GM20431 (cell line): Measurements from ENCODE around the gene ALKBH6.

Experiments used
- in situ Hi-C: fragments of 300-500 bp; cut with MseI, MboI; formaldehyde crosslinking; loops from one replicate; pipeline ENCODE4 v1.15.0; 2020; ENCODE audit warnings: low sequenced_read_pairs; ENCODE audit not compliant: unreplicated experiment

Gene ALKBH6

DNA sequence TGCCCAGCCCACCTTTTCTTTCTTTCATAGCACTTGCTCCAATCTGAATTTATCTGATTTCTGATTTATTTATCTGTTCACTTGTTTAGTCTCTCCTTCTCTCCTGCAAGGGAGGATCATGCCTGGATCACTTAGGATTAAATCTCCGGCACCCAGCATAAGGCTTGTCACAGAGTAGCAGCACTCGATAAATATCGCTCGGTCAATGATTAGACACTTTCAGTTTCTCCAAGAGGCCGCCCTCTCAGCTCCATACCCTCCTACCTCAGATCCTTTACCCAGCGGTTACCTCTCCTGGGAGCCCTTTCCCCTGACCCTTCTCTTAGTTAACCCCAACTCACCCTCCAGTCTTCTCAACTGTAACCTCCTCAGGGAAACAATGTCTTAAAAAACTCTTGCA is 17.3 kb upstream of the ALKBH6 start:
- in situ Hi-C loops = no loop called here

DNA sequence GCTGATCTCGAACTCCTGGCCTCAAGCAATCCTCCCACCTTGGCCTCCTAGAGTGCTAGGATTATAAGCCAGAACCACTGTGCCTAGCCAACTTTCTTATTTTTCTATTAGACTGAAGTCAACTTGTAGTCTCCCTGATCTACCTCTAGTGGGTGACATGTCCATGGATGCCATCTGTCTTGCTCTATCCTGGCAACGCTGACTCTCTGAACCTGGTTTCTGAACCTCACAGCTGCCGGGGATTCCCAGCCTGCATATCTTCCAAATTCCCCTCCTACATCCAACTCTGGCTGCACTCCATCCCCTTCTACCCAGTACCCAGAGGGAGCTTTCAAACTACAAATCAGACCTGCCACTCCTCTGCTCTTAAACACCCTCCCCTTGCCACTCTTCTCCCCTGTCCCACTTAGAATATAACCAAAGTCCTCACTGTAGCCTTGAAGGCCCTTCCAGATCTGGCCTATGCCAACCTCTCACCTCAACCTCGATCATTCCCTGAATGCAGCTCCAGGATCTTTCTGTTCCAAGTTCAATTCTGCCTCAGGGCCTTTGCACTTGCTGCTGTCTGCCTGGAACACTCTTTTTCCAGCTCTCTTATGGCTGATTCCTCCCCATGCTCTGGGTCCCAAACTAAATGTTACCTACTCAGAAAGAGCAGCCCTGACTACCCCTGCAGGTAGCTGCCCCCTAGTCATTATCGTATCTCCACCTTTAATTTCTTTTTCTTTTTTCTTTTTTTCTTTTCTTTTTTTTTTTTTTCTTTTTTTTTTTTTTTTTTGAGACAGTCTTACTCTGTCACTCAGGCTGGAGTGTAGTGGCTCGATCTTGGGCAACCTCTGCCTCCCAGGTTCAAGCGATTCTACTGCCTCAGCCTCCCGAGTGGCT is 16.5 kb upstream of the ALKBH6 start:
- in situ Hi-C loops = no loop called here

DNA sequence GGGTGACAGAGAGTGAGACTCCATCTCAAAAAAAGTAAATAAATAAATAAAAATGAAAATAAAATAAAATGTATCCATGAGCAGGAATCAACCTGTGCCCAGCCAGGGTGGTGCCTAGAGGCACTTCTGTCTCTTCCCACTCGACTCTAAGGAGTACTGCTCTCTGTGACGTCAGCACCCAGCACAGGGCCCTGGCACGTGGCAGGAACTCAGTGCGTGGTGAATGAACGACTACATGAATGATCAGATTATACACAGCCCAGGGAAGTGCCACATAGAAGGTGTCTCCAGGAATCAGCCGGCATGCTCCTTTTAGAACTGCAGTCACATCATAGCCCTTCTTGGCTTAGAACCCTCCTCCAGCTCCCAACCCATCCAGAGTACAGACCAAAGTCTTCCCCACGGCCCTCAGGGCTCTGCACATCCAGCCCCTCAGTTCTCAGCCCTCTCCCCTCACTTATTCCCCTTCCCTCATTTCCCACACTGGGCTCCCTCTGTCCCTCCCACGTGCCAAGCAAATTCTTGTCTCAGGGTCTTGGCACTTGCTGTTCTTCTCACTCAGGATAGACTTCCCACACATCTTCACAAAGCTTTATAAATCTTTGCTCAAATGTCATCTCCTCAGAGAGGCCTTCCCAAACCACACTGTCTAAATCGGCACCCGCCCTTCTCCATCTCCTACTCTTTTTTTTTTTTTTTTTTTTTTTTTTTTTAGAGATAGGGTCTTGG is 14.5 kb upstream of the ALKBH6 start:
- in situ Hi-C loops = no loop called here

DNA sequence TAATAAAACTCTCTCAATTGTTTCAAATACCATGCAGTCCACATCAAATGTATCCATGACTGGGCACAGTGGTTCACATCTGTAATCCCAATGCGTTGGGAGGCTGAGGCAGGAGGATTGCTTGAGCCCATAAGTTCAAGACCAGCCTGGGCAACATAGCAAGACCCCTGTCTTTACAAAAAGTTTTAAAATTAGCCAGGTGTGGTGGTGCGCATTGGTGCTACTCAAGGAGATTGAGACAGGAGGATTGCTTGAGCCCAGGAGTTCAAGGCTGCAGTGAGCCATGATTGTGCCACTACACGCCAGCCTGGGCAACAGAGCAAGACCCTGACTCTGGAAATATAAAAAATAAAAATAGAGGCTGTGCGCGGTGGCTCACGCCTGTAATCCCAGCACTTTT is 13.7 kb upstream of the ALKBH6 start:
- in situ Hi-C loops = no loop called here

DNA sequence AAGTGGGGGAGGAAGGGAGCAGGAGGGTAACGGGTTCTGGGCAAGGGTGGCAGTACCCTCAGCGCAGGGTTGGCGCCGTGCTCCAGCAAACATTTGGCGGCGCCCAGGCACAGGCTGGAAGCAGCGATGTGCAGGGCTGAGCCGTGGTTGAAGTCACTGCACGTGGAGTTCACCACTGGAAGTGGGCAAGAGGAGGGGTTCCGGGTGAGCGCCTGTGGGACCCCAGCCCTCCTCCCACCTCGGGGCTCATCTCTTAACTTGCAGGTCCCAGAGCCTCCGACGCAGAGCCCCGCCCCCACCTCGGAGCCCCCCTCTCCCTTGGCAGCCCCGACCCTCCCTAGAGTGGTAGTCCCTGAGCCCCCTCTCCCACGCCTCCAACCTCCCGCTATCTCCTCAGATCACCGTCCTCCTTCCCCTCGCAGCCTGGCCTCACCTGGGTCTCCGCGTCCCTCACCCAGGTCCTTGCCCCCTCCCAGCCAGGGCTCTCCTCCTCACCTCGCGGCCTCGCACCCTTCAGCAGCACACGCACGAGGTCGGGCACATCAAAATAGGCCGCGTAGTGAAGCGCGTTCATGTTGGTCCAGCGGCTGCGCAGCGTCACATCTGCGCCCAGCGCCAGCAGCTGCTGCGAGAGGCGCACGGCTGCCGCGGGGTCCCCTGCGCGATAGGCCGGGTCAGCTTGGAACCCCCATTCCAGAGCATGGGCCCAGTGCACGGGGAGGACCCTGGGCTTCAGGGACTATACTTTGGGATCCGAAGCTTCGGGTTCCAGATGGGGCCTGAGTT is 12.3 kb upstream of the ALKBH6 start:
- in situ Hi-C loops = no loop called here

DNA sequence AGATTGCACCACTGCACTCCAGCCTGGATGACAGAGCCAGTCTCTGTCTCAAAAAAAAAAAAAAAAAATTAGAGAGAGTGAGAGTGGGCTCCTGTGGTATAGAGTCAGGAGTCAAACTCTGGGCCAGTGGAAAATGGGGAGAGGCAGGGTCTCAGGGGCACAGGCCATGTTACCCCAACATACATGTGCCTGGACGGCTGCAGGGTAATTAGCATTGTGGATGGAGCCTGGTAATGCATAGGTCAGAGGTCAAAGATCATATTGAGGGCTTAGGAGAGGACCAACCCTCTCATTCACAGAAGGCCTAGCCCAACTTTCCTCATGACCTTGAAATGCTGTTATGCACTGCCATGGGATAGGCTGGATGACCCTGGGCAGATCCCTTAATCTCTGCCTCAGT is 11.5 kb upstream of the ALKBH6 start:
- in situ Hi-C loops = no loop called here

DNA sequence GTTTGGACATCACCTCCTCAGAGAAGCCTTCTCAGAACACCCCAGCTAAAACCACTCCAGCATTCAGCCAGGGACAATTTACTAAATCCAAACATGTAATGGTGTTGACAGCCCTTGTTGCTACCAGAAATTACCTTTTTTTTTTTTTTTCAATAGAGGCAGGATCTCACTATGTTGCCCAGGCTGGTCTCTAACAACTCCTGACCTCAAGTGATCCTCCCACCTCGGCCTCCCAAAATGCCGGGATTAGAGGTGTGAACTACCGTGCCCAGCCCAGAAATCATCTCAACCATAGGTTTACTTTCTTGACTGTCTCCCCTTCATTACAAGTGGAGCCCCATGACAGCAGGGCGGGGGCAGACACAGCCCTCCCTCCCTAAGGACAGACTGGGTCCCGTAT is 9.4 kb upstream of the ALKBH6 start:
- in situ Hi-C loops = no loop called here

DNA sequence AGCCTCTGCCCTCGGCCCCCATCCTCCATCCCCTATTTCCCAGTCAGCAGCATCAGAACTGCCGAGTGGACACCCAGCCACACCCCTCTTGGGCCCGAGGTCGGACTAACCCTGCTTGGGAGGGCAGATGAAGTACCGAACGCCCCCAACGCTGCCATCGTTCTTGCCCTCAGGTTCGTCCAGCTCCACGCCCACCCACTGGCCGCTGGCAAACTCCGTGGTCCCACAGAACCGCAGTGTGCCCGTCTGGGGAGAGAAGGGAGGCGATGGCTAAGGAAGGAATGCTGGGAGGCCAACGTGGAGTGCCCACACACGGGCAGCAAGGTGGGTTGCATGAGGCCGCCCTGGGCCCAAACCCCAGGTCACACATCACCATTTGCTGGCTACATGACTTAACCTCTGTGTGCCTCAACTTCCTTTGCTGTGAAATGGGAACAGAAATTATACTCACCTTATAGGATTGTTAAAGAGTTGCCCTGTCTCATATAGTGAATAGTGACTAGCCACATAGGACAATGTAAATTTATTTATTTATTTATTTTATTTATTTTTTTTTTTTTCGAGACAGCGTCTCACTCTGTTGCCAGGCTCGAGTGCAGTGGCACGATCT is 5.2 kb upstream of the ALKBH6 start:
- in situ Hi-C loops = no loop called here

DNA sequence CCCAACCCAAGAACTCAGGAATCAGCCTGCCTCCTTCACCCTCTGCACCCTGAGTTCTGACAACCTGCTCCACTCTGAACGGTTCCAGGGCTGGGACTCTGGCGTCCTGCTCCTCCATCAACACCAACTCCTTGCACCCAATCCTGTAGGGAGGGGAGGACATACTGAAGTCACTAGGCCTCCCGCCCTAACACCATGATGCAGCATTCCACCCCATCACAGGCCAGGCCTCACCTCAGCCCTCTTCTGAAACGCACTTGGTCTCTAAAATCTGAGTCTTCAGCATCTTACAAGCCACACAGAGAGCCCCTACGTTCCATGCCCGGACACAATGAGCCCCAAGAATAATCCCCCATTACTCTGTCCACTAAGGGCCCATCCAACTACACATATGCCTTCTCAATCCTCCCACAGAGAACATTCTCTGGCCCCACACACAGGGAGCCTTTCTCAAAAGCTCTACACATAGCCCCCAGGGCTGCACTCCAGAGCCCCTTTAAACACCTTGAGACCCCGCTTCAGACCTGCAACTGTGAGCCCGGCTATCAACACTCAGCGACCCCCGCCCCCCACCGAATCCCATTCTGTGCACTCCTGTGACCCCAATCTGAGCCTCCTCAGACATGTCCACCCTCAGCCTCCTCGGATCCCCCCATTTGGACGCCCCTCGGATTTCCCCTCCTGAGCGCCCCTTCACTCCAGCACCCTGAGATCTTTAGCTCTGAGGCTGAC is 567 bp downstream of the ALKBH6 start:
- in situ Hi-C loops = no loop called here

DNA sequence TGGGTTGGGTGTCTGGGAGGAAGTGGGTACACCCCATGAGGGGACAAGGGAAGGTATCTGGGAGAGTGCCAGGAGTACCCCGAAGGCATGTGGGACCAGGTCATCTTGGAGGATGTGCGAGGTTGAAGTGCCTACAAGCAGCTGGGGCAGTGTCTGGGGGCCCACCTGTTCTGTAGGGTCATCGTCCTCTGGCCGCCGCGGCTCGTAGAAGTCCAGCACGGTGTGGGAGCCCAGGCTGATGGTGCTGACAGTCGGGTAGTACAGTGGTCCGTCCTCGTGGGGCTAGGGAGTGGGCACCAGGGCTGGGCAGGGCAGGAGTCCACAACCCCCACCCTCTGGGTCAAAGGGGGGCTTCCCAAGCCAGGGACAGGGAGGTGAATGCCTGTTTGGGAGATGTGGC is 3.6 kb downstream of the ALKBH6 start:
- in situ Hi-C loops = no loop called here

DNA sequence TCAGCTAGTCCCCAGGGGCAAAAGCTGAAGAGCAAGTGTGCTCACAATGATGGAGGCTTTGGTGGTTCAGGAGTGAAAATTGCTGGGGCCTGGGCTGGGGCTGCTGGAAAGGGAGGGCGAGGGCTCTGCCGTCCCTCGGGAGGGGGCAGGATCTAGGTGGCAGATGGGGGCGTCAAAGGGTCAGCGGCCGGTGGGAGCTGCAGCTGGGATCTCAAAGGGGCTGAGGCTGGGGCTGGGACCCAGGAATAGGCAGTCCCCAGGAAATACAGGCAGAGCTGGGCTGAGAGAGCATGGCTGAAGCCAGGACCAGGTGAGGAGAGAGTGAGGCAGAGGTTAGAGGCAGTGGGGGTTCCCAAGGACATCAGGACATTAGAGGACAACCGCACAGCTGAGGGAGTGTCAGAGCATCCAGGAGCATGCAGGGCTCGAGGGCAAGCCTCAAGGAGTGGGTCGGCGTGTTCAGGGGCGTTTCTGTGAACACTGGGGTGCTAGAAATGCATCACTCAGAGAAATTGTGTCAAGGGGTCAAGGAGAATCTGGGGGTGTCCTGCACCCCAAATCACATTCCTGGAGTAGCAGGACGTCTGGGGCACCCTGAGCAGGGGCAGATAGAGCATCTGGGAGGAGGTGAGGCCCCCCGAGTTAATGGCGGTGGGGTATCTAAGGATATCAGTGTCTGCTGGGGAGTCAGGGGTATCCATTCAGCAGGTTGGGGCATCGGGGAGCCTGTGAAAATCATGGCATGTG is 4.2 kb downstream of the ALKBH6 start:
- in situ Hi-C loops = no loop called here

DNA sequence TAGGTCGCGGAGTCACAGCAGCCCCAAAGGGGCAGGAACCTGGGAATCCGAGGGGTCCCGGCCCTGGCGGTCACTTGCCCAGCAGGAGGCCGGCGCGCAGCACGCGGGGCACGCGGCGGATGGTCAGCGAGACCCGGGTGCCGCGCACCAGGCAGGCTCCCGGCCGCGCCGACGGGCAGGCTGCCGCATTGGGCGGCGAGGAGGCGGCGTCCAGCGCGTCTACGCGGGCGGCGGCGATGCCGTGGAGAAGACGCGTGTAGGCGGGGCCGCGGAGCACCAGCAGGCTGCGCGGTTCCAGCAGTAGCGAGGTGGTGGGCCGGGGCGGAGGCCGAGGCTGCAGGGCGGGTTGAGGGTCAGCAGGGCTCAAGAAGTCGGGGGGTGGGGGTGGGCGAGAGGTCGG is 4.8 kb downstream of the ALKBH6 start:
- in situ Hi-C loops = no loop called here

DNA sequence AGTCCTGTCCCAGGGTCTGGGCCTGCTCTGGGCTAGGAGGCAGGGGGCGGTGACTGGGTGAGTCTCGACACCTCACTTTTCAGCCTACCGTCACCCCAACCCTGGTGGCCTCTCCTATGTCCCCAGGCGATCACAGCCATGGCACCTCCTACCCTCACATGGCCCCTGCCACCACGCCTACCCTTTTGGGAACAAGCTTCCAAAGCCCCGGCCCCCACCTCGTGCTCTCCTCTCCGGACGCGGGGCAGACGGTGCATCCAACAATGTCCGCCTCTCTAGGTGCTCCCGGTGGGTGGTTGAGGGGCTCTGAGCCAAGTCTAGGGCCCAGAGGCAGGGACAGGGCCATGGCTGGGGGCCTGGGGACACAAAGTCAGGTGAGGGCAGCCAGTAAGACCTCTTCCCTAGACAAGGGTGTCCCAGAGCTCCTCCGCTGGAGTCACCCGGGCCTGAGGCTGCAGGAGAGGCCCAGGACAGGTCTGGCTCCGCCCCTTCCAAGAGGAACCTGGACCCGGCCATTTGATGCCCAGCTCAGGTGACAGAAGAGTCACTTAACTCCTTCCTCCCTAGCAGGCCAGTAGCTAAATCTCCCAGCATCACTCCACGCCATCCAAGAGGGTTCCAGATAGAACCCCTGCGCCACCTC is 5.6 kb downstream of the ALKBH6 start, which contains the start of gene SYNE4:
SYNE4 (minus strand) TSS at position 478 of the 643 bp plus-strand sequence; CDS start at position 346, 132 bp downstream.
- in situ Hi-C loops = no loop called here

DNA sequence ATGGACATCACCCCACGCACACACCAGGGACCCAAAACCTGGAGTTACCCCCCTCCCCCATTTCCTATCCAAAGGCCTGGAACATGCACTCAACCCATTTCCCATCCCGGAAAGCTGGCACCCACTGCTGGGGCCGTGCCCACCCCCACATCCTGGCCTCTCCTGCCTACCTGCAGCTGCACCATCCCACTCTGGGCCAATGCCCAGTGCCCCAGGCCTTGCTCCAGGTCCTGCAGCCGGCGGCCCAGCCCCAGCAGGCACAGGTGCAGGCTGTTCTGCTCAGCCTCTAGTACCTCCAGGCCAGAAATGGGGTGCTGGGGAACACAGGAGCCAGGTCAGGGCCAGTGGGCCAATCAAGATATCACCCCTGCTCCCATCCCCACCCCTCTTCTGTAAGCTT is 7.1 kb downstream of the ALKBH6 start:
- in situ Hi-C loops = no loop called here

DNA sequence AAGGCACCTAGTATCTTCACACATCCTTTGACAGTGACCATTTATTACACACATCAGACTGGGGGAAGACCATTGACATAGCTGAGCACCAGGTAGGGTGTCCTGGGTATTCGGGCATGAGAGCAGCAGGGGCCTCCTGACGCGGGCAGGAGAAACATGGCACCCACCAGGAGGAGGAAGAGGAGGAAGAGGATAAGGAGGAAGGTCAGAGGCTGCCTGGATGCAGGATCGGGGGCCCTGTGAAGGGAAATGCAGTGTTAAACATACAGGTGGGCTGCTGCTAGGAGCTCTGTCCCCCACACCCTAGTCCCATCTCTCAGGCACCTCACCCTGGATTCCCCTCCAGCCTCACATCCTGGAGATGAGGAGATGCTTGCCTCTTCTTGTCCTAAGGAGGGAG is 10.7 kb downstream of the ALKBH6 start:
- in situ Hi-C loops = no loop called here

DNA sequence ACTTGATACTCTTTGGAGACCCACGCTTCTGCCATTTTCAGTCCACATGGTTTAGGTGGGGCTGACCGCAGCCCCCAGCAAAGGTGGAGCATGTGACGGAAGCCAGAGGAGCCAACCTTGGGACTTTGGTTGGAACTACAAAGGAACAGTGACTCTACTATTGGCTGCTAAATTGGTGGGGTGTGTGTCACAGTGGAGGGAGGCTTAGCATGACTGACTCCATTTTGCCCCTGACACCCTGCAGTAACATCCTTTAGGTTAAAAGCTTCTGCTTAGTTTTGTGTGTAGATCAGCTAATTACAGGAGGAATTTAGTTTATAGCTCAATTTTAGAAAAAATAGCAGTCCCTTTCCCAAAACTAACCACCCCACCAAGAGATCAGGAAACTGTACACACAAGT is 12.4 kb downstream of the ALKBH6 start:
- in situ Hi-C loops = no loop called here

DNA sequence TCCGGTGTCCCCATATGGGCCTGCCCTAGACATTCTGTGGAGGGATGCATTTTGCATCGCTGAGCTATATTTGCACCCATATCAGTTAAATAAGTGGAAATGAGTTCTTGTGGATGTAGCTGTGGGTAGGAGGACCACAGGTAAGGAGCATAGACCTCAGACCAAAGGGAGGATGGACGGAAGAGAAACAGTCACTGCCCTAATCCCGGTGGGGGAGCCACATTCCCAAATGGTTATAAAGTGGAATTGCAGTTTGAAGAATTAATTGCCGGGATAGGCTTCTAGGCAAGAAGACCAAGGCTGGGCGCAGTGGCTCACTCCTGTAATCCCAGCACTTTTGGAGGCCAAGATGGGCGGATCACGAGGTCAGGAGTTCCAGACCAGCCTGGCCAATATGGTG is 17.2 kb downstream of the ALKBH6 start:
- in situ Hi-C loops = no loop called here
